IMR-90 (cell line): ENCODE results near the gene AK3.

Experiments used
- MXI1 ChIP-seq: IDR thresholded peaks from 2 replicates; pipeline ENCODE4 v1.6.1; 2012; ENCODE audit warnings: low read depth, mild to moderate bottlenecking, low read length, moderate library complexity, borderline replicate concordance
- SMC3 ChIP-seq: fragments of 150-350 bp; IDR thresholded peaks from 2 replicates; pipeline ENCODE4 v1.6.1; 2016; ENCODE audit warnings: low read depth, mild to moderate bottlenecking, antibody characterized with exemption, low read length, moderate library complexity
- TF ChIP-seq, protein P1 (sequence below): conservative IDR thresholded peaks from 2 replicates; pipeline ENCODE4 v1.5.1; 2012; ENCODE audit warnings: mild to moderate bottlenecking, low read depth, low read length, improper control_type of control experiment
- TF ChIP-seq, protein P2 (sequence below): fragments of 150-350 bp; IDR thresholded peaks from 2 replicates; pipeline ENCODE4 v1.6.1; 2017; ENCODE audit warnings: mild to moderate bottlenecking, antibody characterized with exemption, low read length, low read depth

- TF ChIP-seq MXI1 (no peak), SMC3 (no peak)
- TF ChIP-seq, protein P1, sequence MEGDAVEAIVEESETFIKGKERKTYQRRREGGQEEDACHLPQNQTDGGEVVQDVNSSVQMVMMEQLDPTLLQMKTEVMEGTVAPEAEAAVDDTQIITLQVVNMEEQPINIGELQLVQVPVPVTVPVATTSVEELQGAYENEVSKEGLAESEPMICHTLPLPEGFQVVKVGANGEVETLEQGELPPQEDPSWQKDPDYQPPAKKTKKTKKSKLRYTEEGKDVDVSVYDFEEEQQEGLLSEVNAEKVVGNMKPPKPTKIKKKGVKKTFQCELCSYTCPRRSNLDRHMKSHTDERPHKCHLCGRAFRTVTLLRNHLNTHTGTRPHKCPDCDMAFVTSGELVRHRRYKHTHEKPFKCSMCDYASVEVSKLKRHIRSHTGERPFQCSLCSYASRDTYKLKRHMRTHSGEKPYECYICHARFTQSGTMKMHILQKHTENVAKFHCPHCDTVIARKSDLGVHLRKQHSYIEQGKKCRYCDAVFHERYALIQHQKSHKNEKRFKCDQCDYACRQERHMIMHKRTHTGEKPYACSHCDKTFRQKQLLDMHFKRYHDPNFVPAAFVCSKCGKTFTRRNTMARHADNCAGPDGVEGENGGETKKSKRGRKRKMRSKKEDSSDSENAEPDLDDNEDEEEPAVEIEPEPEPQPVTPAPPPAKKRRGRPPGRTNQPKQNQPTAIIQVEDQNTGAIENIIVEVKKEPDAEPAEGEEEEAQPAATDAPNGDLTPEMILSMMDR, result no peak
- TF ChIP-seq, protein P2, sequence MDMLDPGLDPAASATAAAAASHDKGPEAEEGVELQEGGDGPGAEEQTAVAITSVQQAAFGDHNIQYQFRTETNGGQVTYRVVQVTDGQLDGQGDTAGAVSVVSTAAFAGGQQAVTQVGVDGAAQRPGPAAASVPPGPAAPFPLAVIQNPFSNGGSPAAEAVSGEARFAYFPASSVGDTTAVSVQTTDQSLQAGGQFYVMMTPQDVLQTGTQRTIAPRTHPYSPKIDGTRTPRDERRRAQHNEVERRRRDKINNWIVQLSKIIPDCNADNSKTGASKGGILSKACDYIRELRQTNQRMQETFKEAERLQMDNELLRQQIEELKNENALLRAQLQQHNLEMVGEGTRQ, result no peak
These were observed 19.1 kb upstream of the AK3 start for GRCh38 chr9:4760122-4760521.
